HG03469 (cell line): ENCODE results near the gene CDHR2.
A peak's percentile ranks its signal among the peaks of the same experiment; 100 is the strongest.
"Not testable (repeated sequence)": the region's sequence is repeated elsewhere in the genome, so short reads cannot be mapped to it uniquely, and the experiment has no call there.

Experiments used
- ATAC-seq: cut with Tn5 transposase; IDR thresholded peaks from one replicate; pipeline ENCODE4 v1.9.1; 2021; ENCODE audit warnings: mild to moderate bottlenecking, moderate library complexity, moderate number of reproducible peaks; ENCODE audit not compliant: unreplicated experiment

Gene CDHR2

GRCh38 chr5:176538230-176538988 is 10.7 kb upstream of the CDHR2 start:
- ATAC-seq: no peak

- ATAC-seq: no peak
Observed at GRCh38 chr5:176538989-176539384, 10.2 kb upstream of the CDHR2 start.

- ATAC-seq: no peak
Observed at GRCh38 chr5:176540476-176540899, 8.7 kb upstream of the CDHR2 start.

- no peak for ATAC-seq
Observed at GRCh38 chr5:176540956-176541337, 8.2 kb upstream of the CDHR2 start.

- ATAC-seq: no peak
Observed at GRCh38 chr5:176541338-176542134, 7.6 kb upstream of the CDHR2 start.

- no peak for ATAC-seq
Observed at GRCh38 chr5:176542135-176542595, 7.0 kb upstream of the CDHR2 start.

- ATAC-seq: peak; percentile 24
Observed at GRCh38 chr5:176542596-176543427, 6.3 kb upstream of the CDHR2 start.

GRCh38 chr5:176543428-176544182 is 5.5 kb upstream of the CDHR2 start:
- peak; percentile 48 for ATAC-seq

- no peak for ATAC-seq
Observed at GRCh38 chr5:176545388-176545736, 3.8 kb upstream of the CDHR2 start.

- no peak for ATAC-seq
Observed at GRCh38 chr5:176545737-176546509, 3.2 kb upstream of the CDHR2 start.

GRCh38 chr5:176547802-176548201 is 1.3 kb upstream of the CDHR2 start:
- ATAC-seq: no peak

- no peak for ATAC-seq
Observed at GRCh38 chr5:176549871-176550270, 729 bp downstream of the CDHR2 start.

GRCh38 chr5:176550275-176550831 is 1.2 kb downstream of the CDHR2 start:
- ATAC-seq: no peak

- ATAC-seq: not testable (repeated sequence)
Observed at GRCh38 chr5:176550937-176551336, 1.8 kb downstream of the CDHR2 start.

GRCh38 chr5:176552332-176552869 is 3.3 kb downstream of the CDHR2 start:
- no peak for ATAC-seq

GRCh38 chr5:176553260-176554085 is 4.3 kb downstream of the CDHR2 start:
- no peak for ATAC-seq

GRCh38 chr5:176557846-176558245 is 8.7 kb downstream of the CDHR2 start:
- no peak for ATAC-seq

GRCh38 chr5:176559683-176560082 is 10.5 kb downstream of the CDHR2 start:
- ATAC-seq: no peak
